HG03159 (cell line): ENCODE data around the gene FAM222A.

Experiments
- ATAC-seq: cut with Tn5 transposase; IDR thresholded peaks from one replicate; pipeline ENCODE4 v1.9.1; 2021; ENCODE audit warnings: mild to moderate bottlenecking, moderate library complexity; ENCODE audit not compliant: unreplicated experiment

FAM222A gene

GRCh38 chr12:109770861-109771670 lies 57.4 kb downstream of the FAM222A start:
- ATAC-seq, result no peak

DNA sequence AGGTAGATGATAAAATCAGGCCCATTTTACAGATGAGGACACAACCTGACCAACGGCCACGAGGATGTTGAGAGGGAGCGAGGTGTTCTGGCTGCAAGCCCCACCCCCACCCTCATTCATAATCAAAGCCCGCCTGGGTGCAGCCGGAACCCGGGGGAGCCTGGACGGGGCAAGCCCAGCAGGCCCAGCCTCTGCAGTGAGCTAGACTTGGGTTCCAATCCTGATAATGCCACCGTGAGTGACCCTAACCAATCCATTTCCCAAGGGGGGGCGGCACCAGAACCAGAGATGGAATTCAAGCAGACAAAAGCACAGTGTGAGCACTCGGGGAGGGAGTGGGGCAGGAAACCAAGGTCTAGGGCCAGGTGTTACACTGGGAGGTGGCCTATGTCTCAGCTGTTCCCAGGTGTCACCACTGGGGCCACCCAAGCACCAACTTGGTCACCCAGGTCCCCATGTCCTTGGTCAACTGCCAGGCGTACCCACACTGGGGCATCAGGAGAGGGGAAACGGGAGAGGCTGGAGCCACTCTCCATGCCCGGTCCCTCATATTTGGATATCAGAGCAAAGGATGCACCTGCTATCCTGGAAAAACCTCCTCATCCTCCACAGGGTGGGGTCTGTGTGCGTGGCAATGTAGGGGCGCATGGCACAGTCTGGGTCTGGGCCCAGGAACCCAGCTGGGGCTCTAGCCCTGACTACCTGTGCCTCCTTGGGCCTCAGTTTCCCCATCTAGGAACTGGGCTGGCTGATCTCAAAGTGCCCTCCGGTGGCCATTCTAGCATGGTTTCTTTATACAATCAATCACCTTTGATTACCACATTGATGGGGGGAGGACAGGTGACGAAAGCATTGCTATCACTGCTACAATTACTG lies 58.4 kb downstream of the FAM222A start:
- no peak for ATAC-seq

DNA sequence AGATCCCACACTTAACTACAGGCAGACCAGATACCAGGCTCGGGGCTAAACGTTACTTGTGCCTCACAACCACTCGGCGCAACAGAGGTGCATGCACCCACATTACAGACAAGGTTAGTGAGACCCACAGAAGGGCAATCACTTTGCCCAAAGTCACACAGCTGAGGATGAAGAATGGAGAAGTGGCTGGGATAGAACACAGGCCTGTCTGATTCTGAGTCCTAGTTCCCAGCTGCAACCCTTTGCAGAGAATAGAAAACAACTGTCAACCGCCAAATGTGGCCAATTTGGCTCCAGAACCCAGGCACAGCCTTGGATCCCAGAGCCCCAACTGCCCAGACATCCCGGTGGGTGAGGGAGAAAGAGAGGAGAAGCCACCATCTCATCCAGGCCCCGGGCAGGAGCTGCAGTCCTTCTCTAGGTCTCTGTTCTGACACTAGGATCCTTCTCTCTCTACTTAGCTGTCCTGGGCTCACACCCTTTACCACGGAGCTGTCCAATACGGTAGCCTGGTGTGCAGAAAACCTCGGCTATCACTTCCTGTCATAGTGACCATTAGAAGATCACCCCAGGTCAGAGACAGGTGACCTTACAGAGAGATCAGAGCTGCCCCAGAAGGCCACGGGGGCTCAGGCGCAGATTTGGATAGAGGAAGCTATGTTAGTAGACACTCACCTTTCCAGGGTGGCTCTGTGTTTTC lies 59.1 kb downstream of the FAM222A start:
- no peak for ATAC-seq

DNA sequence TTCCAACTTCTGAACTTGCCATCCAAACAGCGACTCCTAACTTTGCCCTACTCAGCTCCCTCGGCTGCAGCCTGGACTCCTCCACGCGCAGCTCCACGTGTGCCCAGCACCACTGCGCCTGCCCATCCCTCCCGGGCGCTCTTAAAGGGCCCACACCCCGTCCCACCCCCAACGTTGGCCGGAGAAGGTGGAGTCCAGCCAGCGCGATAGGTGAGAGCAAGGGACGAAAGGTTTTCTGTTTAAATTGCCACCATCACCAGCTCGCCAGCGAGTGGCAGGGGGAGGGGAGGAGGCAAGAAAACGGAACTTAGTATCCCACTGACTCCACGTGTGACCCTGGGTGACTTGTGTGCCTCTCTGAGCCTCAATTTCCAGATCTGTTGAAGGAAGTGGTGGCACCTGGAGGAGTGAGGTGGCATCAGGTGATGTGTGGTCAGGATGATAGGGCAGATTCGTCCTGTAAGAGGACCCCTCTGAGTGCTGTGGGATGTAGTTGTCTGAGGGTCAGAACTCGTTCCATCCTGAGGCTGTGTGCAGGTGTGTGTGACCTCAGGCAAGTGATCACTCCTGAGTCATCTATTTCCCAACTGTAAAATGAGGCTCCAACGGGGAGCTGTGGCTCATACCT lies 59.9 kb downstream of the FAM222A start:
- no peak for ATAC-seq

- peak; percentile 46 for ATAC-seq
Measured at GRCh38 chr12:109775172-109775881, 61.7 kb downstream of the FAM222A start.

DNA sequence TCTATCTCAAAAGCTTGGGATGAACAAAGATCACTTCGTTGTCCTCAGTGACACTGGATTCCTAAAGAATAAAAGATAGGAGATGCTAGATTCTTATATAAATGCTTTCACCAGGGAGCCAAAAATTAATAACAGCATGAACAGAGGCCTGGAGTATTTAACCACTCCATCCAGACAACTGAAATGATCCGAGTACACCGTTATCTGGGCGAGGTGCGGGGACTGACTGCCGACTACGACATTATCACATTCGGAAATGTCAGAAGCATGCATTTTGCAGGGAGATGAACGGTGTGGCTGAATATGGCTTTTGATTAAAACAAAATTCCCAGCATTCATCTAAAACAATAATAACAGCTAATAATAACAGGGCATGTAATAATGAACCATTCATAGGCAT lies 63.0 kb downstream of the FAM222A start:
- ATAC-seq, result no peak

- ATAC-seq, result no peak
Measured at GRCh38 chr12:109777544-109777943, 63.9 kb downstream of the FAM222A start.

GRCh38 chr12:109778684-109779083 lies 65.1 kb downstream of the FAM222A start:
- no peak for ATAC-seq

DNA sequence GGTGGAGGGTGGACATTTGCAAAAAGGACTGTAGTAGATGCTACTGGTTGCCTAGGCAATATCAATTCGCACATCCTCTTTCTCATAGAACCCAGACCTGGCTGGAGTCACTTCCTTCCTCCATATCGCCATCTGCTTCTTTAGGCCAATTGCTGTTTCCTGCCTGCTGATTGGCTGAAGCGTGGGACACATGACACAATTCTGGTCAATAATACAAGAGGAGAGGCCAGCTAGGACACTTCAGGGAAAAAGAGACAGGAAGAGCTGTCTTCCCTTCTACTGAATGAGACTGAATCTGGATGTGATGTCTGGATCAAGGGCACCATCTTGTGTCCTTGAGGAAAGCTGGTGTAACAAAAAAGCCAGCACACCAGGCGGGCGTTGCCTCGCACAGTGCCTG lies 65.8 kb downstream of the FAM222A start:
- ATAC-seq, result no peak

DNA sequence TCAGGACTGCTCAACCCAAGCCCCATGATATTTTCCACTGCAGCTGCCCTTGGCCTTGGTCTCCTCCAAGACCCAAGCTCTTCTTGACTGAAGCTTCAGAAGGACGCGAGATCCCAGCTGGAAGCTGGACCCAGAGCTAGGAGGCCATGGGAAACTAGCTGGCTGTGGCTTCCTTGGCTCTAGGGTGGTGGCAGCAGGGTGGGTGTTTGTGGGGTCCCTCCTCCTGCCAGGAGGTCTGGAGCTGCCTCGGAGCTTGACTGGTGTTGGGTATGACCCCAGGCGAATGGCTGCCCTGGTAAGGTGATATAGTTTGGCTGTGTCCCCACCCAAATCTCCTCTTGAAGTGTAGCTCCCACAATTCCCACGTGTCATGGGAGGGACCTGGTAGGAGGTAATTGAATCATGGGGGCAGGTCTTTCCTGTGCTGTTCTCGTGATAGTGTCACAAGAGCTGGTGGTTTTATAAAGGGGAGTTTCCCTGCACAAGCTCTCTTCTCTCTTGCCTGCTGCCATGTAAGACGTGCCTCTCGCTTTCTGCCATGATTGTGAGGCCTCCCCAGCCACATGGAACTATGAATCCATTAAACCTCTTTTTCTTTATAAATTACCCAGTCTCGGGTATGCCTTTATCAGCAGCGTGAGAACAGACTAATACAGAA lies 68.2 kb downstream of the FAM222A start:
- no peak for ATAC-seq

DNA sequence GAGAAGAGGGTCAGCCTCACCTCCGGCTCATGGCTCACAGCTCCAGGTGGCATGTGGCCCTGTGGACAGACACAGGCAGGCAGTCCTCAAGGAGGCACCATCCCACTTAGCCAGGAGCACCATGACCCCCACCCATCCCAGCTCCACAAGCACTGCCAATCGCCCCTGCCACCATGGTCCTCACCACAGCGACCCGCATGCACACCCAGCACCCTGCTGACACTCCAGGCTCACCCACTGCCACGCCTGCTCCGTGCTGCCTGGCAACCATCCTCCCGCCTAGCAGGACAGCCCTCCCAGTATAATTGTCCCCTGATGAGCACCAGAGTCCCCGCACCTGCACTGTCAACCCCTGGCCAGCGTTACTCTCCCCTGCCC lies 68.7 kb downstream of the FAM222A start:
- ATAC-seq, result no peak

- no peak for ATAC-seq
Measured at GRCh38 chr12:109783135-109783964, 69.7 kb downstream of the FAM222A start.

- no peak for ATAC-seq
Measured at GRCh38 chr12:109783965-109784244, 70.3 kb downstream of the FAM222A start.

DNA sequence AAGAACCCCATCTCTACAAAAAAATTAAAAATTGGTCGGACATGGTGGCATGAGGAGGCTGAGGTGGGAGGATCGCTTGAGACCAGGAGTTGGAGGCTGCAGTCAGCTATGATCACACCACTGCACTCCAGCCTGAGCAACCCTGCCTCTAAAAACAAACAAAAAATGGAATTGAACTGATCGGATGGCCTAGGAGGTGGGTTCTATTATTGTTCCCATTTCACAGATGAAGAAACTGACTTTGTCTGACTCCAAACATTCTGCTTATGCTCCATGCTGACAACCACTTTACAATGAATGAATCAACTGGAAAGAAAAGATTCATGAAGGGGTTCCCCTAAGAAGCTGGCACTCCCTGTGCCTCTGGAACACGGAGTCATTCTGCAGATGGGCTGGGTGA lies 72.2 kb downstream of the FAM222A start:
- ATAC-seq, result no peak

DNA sequence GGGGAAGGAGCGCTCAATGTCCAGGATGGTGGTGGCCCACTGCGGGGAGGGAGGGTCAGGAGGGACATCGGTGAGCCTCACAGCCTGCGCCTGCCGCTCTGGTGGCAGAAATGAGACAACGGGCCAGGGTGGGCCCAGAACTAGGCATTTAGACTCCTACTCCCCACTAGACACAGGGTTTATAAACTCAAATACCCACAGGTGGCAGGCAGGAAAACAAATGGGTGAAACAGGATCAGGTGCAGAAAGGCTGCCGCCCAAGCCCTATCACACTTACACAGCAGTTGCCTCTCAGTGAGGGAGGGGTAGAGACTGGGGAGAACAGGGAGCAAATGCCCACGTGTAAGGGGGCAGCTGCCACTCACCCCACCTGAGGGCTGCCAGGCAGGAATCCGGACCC lies 73.2 kb downstream of the FAM222A start:
- no peak for ATAC-seq

DNA sequence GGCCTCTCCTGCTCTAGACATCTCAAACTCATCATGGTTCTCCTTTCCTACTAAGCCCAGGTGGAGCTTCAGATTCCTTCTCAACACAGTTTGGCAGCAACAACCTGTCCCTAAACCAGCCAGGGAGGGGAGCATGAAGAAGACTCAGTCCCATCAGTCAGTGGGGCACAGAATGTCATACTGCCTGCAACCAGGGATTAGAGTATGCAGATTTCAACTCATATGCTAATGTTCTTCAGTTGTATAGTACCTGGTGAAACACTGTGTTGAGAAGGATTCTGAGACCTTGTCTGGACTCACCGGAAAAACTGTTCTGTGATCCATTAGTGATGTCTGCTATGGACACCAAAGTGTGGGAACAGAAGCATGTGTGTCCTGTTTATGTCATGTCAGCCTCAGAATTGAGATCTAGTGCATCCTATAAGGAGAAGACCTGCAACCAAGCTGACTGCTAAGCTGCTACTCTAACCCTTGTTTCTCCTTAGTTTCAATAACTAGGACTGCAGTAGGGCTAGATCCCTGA lies 76.0 kb downstream of the FAM222A start:
- no peak for ATAC-seq

DNA sequence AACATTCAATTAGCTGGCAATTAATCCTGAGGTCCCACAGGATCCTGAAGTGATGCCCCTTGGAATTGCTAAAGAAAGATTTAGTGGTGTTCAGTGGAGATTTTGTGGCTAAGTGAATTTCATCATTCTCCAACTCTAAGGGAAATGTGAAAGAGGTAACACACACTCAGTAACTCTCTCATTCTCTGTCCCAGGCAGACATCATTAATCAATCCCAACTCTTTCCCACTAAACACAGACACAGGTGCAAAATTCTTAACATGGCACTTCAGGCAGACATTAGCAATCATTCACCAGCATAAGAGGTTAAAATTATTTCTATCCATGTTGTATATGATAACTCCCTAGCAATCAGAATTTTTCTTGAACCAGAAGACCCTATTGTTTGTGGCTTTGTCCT lies 79.4 kb downstream of the FAM222A start:
- ATAC-seq, result no peak

GRCh38 chr12:109793411-109793810 lies 79.8 kb downstream of the FAM222A start:
- ATAC-seq, result no peak
